CD1c-positive myeloid dendritic cell (primary cell): Measurements from ENCODE around the gene CDH2.

ENCODE experiments used
- DNase-seq: peaks from one replicate; pipeline ENCODE4 v3.0.0-alpha.2; 2016; ENCODE audit errors: extremely low spot score

CDH2 gene

DNA sequence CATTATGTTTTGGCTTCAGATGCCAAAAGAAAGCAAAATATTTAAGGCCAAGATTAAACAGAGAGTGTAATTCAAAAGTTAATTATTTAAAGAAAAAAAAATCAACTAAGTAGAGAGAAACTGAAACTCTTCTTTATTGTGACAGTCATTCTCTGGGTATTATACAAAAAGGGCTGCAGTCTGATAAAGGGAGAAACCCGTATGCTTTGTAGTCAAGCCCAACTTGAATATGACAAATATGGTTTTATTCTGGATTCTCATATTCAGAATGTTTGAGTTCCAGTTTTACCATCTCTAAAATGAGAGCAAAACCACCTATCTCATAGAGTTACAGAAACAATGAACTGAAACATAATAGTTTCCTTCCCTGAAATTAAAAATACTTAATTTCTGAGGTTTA lies 8.2 kb downstream of the CDH2 start:
- DNase-seq: no peak

DNA sequence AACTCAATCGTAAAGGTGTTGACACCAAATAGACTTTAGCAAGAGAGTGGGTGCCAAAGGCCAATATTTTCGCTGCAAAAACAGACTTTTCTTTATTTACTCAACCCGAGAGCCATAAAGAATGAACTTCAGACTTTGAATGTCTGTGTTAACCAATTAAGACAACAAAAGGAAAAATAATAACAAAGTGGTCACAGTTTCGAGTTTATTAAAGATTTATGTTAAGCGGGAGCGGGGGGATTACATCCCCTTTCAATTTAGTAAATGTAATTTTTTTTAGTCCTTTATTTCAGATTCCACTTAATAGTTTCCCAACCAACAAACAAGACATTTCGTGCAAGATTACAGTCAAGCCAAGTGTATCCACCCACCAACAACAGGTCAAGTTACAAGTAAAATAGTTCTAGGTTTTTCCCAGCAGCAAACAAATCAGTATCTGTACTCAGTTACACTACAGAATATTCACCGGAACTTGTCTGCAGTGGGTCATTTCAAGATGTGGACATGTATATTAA lies 9.0 kb downstream of the CDH2 start:
- no peak for DNase-seq

DNA sequence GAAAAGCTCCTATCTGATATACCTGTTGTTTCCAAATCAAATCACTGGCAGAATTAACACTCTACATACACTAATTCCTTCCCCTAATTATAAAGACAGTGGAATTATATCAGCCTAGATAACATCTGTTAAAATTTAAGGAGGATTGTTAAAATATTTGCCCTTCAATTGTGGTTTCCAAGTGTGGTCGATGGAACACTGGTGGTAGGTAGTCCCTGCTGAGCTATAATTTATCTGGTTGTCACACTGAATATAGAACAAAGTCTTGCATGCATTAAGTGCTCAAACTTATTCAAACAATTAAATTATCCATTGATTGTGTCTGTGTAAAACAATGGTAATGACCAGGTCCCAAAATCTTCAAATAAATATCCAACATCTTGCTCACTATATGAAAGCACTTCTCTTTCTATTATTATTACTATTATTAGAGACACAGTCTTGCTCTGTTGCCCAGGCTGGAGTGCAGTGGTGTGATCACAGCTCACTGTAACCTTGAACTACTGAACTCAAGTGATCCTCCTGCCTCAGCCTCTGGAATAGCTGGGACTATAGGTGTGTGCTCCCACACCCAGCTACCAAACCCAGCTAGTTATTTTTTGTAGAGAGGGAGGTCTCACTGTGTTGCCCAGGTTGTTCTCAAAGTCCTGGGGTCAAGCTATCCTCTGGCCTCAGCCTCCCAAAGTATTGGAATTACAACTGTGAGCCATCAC lies 12.0 kb downstream of the CDH2 start:
- DNase-seq: no peak

DNA sequence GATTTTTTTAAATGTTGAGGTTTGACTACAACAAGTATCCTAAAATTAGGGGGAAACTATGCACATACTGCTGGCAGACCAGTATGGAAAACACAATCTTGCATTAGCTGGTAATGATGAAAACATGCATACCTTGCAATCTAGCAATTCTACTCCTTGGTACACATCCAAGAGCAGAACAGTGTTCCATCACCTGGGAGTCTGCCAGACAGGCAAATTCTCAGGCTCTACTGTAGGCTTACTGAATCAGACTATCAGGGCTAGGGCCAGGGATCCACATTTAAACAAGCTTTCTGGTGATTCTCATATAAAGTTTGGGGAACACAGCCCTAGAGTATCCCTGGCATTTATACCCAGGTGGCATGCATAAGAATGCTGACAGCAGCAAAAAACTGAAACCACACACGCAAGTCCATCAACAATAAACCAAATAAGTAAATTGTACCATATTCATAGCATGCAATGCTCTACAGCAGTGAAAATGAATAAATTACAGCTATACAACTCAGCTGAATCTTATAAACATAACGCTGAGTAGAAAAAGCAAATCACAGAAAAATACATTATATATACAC lies 13.6 kb downstream of the CDH2 start:
- DNase-seq: no peak

DNA sequence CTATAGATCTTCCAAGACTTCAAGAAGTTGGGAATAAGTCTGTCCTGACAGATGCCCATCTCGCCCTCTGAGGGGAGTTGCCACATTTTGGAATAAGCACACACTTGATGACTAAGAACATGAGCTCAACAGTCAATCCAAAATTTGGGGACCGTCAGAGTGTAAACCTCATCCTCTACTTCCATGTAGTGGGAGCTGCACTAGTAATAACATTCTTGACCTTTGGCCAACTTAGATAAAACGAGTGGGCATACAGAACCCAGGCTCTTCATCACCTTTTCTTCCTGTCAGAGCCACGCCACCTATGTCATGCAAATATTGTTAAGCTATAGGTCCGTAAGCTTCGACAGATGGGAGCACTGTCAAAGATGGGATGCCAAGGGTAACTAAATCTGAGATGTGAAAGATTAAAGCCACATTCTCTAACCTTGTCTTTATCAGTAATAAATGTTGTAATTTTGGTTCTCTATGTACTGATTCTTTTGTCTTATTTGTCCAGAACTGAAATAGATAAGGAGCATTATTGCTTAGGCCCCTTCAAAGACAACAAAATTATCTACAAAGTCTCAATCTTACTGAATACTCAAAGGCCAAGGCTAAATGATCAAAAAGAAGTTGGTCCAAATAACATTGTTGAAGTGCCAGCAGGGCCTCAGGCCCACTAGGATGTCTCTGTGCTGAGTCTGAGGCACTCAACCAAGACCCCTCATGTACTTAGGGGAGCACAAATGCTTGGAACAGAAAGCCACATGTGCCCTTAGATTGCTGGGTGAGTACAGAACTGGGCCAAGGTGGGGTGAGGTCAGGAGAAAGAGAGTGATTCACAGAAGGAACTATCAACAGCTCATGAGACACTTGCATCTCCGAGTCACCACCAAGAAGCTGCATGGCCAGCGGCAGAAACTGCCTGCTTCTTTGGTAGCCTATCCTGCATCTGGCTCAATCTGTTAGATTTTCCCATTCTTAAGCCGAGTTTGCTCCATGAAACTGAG lies 15.0 kb downstream of the CDH2 start:
- no peak for DNase-seq

DNA sequence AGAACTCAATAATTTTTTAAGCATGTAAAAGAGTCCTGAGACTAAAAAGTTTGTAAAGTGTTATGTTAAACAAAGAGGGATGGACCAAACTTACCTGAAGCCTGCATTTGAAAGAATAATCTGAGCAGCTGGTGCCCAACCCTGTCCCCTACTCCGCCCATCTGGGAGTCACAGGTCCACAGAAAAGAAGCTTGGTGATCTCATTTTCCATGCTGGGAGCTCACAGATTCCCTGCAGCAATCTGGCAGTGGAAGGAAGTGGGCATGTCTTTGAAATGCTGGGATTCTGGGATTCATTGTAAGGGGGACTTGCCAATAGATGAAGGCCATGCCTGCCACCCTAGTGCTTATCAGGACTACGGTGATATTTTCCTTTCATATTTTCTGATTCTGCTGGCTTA lies 17.9 kb downstream of the CDH2 start:
- DNase-seq: no peak

DNA sequence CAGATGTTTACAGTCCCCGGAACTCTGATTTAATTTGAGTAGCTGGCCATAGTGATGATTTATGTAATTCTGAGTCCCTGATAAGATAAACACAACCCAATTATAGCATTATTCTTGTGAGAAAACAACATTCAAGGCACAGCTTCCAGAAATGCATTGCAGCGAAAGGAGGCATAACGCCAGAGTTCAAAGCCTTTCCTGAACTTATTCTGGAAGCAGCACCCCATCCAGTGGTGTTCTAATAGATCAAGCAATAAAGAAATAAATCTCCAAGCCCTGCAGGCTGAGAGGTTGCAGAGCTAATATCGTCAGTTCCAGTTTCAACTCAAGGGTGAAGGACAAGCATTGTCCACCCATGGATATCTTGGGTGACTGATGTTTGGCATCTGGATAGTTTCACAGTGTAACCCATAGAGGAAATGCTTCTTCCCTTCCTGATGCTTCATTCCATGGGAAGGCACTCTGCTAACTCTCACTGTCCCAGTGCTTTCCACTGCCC lies 18.8 kb downstream of the CDH2 start:
- DNase-seq: no peak

DNA sequence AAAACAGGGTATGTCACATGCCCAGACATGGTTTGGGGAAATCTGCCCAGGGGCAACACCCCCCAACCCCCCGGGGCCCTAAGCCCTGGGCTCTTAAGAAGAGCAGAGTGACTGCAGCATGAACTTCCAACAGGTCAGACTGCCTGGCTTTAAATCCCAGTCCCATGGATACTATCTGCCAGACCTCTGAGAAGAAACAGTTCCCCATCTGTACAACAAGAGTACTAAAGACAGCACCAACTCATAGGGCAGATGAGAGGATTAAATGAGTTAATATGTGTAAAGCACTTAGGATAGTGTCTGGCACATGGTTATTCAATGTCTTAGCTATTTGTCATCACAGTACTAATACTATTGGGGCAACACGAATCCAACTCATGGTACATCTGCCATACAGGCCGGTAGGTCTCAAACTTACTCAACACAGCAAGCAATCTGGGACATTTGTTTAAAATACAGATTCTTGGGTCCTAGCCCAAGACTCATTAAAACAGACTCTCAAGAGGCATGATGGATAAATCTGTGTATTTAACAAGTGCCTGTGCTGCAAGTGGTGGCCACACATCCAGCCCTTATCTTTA lies 23.4 kb downstream of the CDH2 start:
- DNase-seq: no peak

DNA sequence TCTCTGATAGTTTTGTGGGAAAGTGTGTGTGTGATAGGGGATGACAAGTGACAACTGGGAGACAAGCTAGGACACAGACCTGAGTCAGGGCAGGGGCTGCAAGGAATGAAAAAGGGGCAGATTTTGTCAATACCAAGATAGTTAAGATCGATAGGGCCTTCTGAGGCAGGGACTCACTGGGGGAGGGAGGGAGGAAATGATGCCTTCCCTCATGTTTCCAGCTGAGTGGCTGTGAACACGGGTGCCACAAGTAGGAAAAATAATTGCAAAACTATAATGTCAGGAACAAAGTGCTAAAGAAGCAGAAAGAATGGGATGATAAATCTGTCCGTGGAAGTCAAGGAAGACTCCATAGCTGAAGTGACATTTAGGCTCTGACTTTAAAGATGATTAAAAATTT lies 24.2 kb downstream of the CDH2 start:
- DNase-seq: no peak

DNA sequence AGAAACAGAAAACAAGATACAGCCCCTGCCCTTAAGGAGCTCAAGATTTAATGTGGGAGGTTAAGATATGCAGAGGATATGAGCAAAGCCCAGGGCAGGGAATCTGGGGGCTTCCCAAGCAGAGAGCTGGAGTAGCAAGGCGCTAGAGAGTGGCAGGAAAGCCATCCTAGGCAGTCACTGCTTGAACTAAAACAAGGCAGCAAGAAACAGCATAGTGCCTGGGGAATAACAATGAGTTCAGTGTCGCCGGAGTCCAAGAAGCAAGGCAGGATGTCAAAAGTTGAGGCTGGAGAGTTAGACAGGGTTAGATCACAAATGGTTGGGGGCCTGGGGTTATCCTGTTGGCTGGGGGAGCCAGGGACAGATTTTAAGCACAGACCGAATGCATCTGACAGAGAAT lies 24.6 kb downstream of the CDH2 start:
- no peak for DNase-seq

DNA sequence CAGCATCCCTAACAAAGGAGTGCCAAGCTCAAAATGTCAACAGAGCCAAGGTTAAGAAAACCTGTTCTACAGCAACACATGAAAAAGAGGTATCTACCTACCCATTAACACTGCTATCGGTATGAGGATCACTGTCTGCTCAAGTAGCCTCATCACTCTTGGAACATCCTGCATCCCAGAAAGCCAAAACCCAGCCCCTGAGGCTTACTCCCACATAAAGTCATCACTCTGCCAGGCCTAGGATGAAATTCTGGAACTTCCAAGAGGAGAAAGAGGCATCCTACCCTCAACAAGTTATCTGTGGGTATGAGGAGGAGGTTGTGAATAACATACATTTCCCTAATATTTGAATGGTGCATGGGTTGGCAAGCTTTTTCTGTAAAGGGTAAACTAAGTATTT lies 25.5 kb downstream of the CDH2 start:
- no peak for DNase-seq

DNA sequence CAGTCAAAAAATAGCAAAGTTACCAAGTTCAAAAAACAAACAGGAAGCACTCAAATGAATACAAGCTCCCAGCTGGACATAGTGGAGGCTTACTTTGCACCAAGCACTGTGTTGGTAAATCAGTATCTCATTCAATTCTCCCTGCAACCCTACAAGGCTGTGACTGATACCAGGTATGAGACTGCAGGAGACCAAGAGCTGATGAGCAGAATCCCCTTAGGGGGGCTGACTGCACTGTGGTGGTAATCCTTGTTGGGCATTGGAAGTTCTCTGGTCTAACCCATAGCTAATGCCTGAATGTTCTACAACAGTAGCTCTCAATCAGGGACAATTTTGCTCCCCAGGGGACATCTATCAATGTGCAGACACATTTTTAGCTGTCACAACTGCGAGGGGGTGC lies 26.0 kb downstream of the CDH2 start:
- no peak for DNase-seq

DNA sequence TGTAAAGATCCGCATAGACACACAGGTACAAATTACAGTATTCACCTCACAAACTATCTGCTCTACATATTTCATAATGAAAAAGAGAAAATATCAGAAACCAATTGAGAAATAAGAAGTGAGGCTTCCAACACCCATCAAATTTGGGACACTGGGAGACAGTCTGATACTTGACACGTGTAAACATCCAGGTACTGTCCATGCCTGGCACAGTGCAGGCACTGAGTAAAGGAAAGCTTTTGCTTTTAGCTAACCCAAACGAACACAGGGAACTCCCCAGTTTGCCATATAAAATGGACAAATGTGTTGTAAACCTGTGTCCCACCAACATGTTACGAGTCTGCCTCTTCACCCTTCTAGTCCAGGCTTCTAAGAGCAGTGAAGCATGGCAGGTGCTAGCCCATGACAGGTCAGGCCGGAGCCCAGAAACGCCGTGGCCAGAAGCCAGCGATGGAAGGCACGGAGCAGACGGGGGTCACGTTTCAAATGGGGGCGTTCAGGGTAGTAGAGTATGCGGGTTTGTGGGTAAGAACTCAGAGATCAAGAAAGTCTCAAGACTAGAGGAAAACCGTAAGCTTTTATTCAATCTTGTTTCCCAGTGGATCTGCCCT lies 27.0 kb downstream of the CDH2 start:
- no peak for DNase-seq

DNA sequence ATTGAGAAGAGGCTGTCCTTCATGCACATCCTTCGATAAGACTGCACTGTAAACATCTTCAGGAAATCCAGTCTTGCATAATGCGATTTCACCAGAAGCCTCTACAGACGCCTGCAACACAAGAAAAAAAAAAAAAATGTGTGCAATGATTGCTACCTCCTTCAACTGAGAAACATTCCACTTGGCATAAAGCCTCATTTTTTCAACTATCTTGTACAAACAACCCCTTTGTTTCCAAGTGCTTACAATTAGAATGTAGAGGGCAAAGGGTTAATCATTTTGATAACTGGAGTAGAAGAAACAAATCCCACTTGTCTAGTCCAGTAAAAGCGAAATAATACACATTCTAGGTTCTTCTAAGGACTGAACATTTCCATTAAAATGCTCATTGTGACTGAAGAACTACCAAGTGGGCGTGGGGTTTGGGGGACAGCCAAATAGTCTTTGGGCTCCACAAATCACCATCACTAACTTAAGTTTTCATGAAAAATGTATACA lies 29.2 kb downstream of the CDH2 start:
- DNase-seq: no peak

DNA sequence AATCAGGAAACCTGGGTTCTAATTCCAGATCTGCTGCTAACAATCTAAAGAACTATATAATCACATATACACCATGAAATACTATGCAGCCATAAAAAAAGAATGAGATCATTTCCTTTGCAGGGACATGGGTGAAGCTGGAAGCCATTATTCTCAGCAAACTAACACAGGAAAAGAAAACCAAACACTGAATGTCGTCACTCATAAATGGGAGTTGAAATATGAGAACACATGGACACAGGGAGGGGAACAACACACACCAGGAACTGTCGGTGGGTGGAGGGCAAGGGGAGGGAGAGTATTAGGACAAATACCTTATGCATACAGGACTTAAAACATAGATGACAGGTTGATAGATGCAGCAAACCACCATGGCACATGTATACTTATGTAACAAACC lies 33.2 kb downstream of the CDH2 start:
- no peak for DNase-seq

DNA sequence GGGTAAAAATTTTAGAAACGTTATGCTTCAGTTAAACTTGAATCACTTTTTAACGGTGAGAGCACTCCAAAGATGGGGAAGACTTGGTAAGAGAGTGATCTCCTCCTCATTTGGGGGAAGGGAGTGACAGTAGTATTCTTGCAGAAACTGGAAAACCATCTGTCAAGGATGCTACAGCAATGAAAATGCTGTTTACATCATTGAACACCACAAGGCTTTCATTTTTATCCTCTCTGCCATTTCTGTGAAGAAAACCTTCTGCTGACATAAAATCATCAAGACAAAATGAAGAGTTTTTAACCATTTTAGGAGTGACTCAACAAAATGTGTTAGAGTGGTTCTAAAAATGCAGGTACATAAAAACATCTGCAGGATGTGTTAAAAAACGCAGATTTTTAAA lies 38.1 kb downstream of the CDH2 start:
- no peak for DNase-seq

DNA sequence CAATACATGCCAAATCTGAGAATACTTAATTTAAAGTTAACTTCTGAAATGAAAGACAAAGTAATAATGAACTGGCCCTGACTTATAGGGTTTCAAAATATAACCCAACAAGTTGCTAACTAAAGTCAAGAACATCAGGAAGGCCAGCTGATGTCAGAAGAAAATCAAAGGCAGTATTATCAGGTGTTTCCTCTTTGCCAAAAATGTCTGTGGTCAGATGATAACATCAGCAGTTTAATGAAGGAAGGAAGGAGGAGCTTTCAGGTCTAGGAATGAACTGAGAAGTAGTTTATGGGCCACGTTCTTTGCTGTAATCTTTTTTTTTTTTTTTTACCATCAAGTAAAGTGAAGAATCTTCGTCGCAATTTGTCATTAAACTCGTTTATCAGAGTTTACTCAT lies 40.9 kb downstream of the CDH2 start:
- no peak for DNase-seq

DNA sequence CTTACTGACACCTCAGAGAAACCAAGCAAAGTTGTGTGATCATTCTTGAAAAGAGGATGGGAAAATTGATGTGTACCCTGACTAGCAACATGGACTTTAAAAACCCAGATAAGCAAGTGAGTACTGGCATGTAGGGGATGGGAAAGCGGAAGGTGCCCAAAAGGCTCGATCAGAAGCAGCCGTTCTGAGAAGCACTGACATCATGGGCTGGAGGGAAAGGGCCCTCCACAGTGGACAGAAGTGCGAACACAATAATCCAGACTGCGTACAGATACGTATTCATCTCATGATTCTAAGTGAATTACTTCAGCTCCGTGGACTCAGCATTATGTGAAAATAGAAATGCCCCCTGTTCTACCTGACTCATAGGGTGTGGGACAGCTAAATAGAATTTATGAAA lies 42.2 kb downstream of the CDH2 start:
- DNase-seq: no peak

DNA sequence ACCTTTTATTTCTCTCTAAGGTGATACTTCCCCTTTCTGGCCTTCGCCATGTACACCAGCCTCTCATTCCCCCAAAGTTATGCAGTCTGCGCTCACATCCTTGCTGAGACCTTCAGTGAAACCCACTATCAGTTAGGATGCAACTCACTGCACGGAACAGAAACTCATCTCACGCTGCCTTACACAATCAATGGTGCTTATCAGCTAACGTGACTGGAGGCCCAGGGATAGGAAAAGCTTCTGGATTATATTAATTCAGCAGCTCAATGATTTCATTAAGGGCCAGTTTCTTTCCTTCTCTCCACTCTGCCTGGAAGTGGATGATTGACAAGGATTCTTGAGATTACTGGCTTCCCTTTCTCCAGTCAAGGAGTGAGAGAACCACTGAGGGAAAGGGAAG lies 44.8 kb downstream of the CDH2 start:
- no peak for DNase-seq

DNA sequence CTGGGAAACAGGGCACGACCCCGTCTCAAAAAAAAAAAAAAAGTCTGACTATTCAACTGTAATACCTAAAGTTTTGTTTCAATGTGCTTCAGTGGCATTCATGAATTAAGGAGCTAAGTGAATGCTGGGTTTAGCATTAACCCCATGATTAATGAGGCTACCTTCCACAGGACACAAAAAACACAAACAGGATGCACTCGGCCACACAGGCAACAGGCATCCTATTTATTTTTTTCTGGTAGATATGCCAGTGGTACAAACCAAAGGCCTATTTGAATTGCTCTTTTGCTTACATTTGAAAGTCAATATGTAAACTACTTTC lies 48.3 kb downstream of the CDH2 start:
- DNase-seq: no peak
